ENCODE results near the gene KCNE1. TPM values are rescaled to one million over a fixed set of nuclear protein-coding genes. Genes with fewer than 3 reads are reported as not detected.

The KCNE1 gene
- total RNA-seq, 1 donor from 2014 or later, result 0.53 TPM

GRCh38 chr21:34504595-34504994, 7.4 kb downstream of the KCNE1 start:
- no peak overlapping the region for H3K27ac Mint-ChIP-seq
- H3K9me3 Mint-ChIP-seq (ENCODE audit: low read depth), result no peaks in the 10 kb centered on the region
- H3K4me1 Mint-ChIP-seq (ENCODE audit: low read depth), result peaks cover 4% of the 10 kb centered on the region
- DNase-seq (ENCODE audit: low spot score, unreplicated experiment), result no peak
- no peaks in the 10 kb centered on the region for H3K27me3 Mint-ChIP-seq
- H3K4me3 Mint-ChIP-seq (ENCODE audit: low read depth), result no peak overlapping the region
- H3K36me3 Mint-ChIP-seq (ENCODE audit: insufficient read depth), result no peaks in the 10 kb centered on the region
- no peak for TF ChIP-seq CTCF (IDR thresholded peaks at IDR 0.05; ENCODE audit: unreplicated experiment)

GRCh38 chr21:34502480-34503106, 9.4 kb downstream of the KCNE1 start:
- TF ChIP-seq CTCF (IDR thresholded peaks at IDR 0.05; ENCODE audit: unreplicated experiment), result no peak
- Mint-ChIP-seq H3K9me3 (ENCODE audit: low read depth) (peaks cover 6% of the 10 kb centered on the region), H3K4me3 (ENCODE audit: low read depth) (no peak overlapping the region), H3K36me3 (ENCODE audit: insufficient read depth) (no peaks in the 10 kb centered on the region), H3K27me3 (no peaks in the 10 kb centered on the region), H3K27ac (no peak overlapping the region), H3K4me1 (ENCODE audit: low read depth) (peaks cover under 1% of the 10 kb centered on the region)
- no peak for DNase-seq (ENCODE audit: low spot score, unreplicated experiment)

GRCh38 chr21:34501716-34502115, 10.3 kb downstream of the KCNE1 start:
- H3K27ac Mint-ChIP-seq, result no peak overlapping the region
- TF ChIP-seq CTCF (IDR thresholded peaks at IDR 0.05; ENCODE audit: unreplicated experiment), result no peak
- H3K4me3 Mint-ChIP-seq (ENCODE audit: low read depth), result no peak overlapping the region
- H3K27me3 Mint-ChIP-seq, result no peaks in the 10 kb centered on the region
- H3K4me1 Mint-ChIP-seq (ENCODE audit: low read depth), result no peaks in the 10 kb centered on the region
- DNase-seq (ENCODE audit: low spot score, unreplicated experiment), result no peak
- H3K36me3 Mint-ChIP-seq (ENCODE audit: insufficient read depth), result no peaks in the 10 kb centered on the region
- peaks cover 11% of the 10 kb centered on the region for H3K9me3 Mint-ChIP-seq (ENCODE audit: low read depth)

- peaks cover 2% of the 10 kb centered on the region for H3K36me3 Mint-ChIP-seq (ENCODE audit: insufficient read depth)
- no peaks in the 10 kb centered on the region for H3K4me1 Mint-ChIP-seq (ENCODE audit: low read depth)
- H3K27ac Mint-ChIP-seq, result no peak overlapping the region
- H3K4me3 Mint-ChIP-seq (ENCODE audit: low read depth), result no peak overlapping the region
- DNase-seq (ENCODE audit: low spot score, unreplicated experiment), result no peak
- peaks cover 21% of the 10 kb centered on the region for H3K9me3 Mint-ChIP-seq (ENCODE audit: low read depth)
- no peaks in the 10 kb centered on the region for H3K27me3 Mint-ChIP-seq
- TF ChIP-seq CTCF (IDR thresholded peaks at IDR 0.05; ENCODE audit: unreplicated experiment), result no peak
Measured at GRCh38 chr21:34500191-34500590, 11.8 kb downstream of the KCNE1 start.

- peaks cover 21% of the 10 kb centered on the region for H3K9me3 Mint-ChIP-seq (ENCODE audit: low read depth)
- no peak for TF ChIP-seq CTCF (IDR thresholded peaks at IDR 0.05; ENCODE audit: unreplicated experiment)
- H3K27ac Mint-ChIP-seq, result no peak overlapping the region
- H3K4me3 Mint-ChIP-seq (ENCODE audit: low read depth), result no peak overlapping the region
- no peak for DNase-seq (ENCODE audit: low spot score, unreplicated experiment)
- H3K4me1 Mint-ChIP-seq (ENCODE audit: low read depth), result no peaks in the 10 kb centered on the region
- H3K36me3 Mint-ChIP-seq (ENCODE audit: insufficient read depth), result peaks cover 2% of the 10 kb centered on the region
- no peaks in the 10 kb centered on the region for H3K27me3 Mint-ChIP-seq
Measured at GRCh38 chr21:34499116-34499515, 12.9 kb downstream of the KCNE1 start.
